NCI-H748 (cell line): ENCODE results near the gene PTGES2.

Source experiments
- DNase-seq: peaks from one replicate; lab custom pipeline; 2025; ENCODE audit not compliant: unreplicated experiment; lab: John Stamatoyannopoulos, UW

Gene PTGES2

DNA sequence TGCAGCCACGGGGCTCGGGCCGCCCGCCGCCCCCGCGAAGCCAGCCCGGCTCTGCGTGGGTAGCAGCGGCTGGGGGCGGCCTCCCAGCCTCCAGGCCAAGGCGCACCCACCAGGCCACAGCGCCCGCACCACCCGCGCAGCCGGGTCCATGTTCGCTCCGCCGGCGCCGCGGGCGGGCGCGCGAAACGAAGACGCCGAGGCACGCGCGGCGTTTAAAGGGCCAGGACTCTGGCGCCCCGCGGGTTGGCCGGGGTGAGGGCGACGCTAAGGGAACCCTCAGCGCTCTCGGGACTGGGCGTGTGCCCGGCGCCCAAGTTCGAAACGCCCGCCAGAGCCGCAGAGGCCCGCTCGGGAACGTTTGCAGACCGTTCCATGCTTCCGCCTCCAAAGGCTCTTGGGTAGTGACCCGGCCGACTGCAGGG lies at the start of gene PTGES2:
PTGES2 (minus strand) TSS at position 162 of the 422 bp plus-strand sequence; CDS start at position 150, 12 bp downstream.
- peak; percentile 89 for DNase-seq

DNA sequence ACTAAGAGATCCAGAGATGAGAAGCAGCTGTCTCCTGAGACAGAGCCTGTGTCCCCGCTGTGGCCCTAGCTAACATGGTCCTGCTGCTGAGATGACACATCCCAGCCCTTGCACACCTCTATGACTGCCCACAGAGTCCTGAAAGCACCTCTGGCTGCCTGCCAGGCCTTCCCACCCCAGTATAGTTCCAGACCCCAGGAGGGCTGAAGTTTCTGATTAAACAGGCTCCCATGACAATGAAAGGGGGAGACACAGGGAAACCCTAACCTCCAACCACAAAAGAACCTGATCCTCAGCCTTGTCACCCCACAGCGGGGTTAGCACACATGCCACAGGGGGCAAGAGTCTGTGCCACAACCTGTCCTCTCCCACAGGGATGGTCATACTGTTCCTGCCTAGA lies 48.2 kb upstream of the PTGES2 start:
- DNase-seq = no peak

DNA sequence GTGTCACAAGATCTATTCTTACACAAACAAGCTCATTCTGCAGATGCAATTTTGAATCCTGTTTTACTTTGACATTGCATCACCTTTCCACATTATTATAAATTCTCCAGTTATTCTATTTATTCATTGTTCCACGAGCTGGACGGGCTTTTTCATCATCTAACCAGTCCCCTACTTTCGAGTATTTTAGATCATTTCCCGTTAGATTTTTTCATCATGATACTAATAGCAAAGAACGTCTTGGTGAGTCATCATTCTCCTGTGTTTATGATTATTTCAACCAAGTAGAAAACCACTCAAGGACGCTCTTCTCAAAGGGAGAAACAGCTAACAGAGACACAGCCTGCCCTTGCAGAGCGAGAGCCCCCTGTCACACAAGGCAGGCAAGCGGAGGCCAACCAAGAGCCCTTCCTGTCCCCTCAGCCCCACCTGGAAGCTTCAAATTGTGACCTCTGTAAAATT lies 47.6 kb upstream of the PTGES2 start:
- DNase-seq = no peak

DNA sequence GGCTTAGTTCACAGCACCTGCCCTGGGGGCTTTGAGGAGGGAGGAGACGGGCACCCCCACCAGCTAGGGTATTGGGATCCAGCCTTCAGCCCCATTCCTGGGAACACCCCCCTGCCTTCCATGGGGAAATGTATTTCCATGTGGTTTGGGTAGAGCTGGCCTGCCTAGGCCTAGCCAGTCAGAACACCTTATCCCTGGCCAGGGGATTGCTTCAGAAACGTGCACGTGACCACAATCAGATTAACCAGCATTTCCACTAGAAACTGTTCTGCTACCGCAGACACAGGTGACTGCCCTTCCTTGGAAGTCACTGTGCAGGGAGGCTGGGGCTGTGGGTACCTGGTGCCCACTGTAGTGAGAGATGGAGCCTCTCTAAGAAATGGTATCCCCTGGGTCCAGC lies 46.5 kb upstream of the PTGES2 start:
- no peak for DNase-seq

DNA sequence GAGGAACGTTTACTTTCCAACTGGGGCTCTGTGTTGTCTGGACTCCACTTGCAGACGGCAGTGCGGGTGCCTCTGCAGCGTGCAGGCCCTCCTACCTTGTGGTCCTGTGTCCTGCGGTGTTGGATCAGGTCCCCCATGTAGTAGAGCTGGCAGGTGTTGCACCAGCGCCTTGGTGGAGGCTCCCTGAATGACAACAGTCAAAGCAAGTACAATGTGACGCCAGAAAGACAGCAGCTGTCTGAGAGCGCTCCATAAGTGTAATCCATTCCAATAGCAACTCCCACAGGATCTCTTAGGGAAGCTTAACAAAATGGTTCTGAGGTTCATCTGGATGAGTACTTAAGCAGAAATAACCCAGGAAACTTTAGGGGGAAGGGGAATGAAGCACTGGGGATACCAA lies 42.4 kb upstream of the PTGES2 start:
- DNase-seq = no peak

- no peak for DNase-seq
Measured at GRCh38 chr9:128169492-128169891, 42.0 kb upstream of the PTGES2 start.

- no peak for DNase-seq
Measured at GRCh38 chr9:128168731-128169308, 41.3 kb upstream of the PTGES2 start.

DNA sequence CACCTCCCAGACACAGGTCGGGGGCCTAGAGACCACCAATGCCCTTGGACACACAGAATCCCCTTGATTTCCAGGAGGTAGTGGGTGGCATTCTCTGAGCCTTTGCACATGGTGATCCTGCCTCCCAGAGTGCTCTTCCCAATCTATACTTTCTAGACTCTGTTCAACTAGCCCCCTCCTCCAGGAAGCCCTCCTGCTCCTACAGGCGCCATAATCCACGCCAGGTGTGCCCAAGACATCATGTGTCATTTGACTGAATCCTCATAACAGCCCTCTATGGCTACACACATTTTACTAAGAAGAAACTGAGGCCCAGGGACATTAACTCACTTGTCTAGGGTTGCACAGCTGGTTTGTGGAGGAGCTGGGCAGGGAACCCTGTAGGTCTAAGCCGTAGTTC lies 39.7 kb upstream of the PTGES2 start:
- DNase-seq = no peak

DNA sequence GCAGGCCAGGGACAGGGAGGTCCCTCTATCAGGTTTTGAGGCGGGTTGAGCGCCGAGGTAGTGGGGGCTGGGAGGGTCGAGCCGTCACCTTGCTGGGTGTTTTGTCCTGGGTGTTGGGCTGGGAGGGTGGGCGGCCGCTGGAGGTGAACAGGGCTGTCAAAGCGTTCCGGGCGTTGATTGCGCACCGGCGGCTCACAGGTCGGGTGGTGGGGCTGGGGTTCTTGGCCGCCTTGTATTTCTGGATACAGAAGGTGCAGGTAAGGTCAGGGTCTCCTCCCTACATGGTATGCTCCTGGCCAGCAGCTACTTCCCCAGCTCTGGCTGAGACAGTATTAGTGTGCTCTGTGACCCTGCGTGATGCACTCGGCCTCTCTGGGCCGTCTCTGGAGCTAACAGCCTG lies 38.6 kb upstream of the PTGES2 start:
- DNase-seq = no peak

- no peak for DNase-seq
Measured at GRCh38 chr9:128164307-128164885, 36.9 kb upstream of the PTGES2 start.

DNA sequence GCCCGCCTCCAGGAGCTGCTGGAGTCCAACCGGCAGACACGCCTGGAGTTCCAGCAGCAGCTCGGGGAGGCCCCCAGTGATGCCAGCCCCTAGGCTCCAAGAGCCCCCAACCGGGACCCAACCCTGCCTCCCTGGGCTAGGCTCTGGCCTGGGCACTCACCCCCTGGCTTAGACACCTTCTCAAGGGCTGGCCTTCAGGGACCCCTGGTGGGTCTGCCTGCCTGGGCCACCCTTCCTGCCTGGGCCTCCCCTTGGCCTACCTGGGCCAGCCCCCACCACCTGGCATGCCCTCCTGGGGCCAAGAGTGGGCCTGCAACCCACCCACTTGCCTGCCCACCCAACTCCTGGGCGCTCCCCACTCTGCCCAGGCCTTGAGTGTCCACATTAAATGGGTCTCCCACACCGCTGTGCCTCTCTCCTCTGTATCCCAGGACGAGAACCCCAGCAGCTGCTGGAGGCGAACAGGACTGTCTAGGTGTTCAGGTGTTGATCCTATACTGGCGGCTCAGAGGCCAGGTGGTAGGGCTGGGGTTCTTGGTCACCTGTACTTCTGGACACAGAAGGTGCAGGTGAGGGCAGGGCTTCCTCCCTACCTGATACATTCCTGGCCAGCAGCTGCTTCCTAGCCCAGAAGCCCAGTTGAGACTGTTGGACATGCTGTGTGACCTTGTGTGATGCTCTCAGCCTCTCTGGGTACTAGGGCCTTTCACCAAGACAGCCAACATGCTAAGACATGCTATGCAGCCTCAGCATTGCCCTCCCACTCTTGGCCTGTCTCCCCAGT lies 36.2 kb upstream of the PTGES2 start:
- no peak for DNase-seq

GRCh38 chr9:128163027-128163515 lies 35.5 kb upstream of the PTGES2 start:
- no peak for DNase-seq

GRCh38 chr9:128162215-128163026 lies 34.9 kb upstream of the PTGES2 start:
- no peak for DNase-seq

GRCh38 chr9:128161215-128161902 lies 33.8 kb upstream of the PTGES2 start:
- peak; percentile 35 for DNase-seq

DNA sequence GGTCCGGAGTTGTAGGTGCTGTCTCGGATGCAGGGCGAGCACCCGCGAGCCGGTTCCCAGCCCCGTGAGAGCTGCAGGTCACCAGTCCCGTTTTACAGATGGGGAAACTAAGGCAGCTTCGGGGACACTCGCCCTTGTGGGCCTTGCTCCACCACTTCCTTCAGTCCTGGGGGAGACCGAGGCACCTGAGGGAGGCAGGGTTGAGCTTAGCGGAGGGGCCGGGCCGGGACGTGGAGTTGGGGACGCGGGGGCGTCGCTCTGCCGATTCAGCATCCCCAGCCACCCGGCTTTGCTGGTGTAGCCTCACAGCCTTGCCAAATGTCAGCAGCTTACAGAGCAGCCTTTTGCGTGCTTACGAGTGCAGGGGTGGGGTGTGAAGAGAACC lies 33.1 kb upstream of the PTGES2 start:
- DNase-seq = peak; percentile 57

DNA sequence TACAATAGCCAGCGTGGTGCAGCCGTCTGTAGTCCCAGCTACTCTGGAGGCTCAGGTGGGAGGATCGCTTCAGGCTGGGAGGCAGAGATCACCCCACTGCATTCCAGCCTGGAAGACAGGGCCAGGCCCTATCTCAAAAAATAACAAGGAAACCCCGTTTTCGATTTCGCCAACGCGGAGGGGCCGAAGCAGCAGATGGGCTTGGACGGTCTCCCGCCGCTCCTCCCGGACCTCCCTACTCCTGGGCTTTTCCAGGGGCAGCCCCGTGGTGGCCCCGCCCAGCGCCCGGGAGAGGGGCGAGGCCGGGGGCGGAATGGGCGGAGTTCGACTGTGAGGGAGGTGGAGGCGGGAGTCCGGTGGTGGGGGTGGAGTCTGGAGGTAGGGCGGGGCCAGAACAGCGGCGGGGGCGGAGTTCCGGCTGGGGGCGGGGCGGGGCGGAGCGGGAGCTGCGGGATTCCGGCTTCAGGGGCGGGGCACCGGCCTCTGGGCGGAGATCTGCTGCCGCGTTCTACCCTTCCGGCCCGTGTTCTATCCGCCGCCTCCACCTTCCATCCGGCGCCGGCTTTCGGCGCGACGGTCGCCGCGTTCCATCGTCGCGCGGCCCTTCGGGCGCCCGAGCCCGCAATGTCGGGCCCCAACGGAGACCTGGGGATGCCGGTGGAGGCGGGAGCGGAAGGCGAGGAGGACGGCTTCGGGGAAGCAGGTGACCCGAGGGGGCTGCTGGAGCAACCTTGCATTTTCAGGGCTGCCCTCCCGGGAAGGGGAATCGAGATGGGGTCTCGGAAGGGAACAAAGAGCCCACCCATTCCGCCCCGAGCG lies 32.5 kb upstream of the PTGES2 start, which contains the start of gene BBLN:
BBLN (plus strand) TSS at position 482 of the 819 bp plus-strand sequence; CDS start at position 625, 143 bp downstream.
- DNase-seq = peak; percentile 96

- DNase-seq = no peak
Measured at GRCh38 chr9:128159522-128159783, 31.9 kb upstream of the PTGES2 start.

DNA sequence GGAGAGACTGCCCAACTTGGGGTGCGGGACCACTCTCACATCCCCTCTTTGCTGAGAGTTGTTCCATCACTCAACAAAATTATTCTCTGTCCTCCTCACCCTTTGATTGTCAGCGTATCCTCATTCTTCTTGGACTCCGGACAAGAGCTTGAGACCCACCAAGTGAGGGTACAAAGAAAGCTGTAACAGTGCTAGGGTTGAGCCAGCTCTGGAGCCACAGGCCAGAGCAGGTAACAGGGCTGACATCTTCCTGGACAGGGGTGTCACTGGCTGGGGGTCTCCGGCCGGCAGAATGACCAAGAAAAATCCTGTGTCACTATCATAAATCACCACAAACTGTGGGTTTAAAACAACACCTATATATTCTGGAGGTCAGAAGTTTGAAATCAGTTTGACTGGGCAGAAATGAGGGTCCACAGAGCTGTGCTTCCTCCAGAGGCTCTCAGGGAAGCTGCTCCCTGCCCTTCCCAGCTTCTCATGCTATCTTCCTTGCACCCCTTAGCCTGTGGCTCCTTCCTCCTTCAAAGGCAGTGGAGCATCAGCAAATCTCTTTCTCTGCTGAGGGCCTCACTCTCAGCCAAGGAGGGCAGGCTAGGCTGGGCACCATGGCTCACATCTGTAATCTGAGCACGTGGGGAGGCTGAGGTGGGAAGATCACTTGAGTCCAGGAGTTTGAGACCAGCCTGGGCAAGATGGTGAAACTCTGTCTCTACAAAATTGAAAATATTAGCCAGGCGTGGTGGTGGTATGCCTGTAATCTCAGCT lies 28.4 kb upstream of the PTGES2 start:
- DNase-seq = no peak
